Measurements from ENCODE around the gene SPIC.
"Not testable (repeated sequence)": the region's sequence is repeated elsewhere in the genome, so short reads cannot be mapped to it uniquely, and the experiment has no call there.

SPIC gene

GRCh38 chr12:101474711-101475386 lies at the start of gene SPIC:
Gene SPIC, plus strand, starts transcription at chr12:101475336. Its CDS starts 1,569 bp downstream, at chr12:101476905.
- no peak within 1 kb of the TSS for H3K27ac ChIP-seq
- DNase-seq (ENCODE audit: low read depth, low spot score) = no peak

GRCh38 chr12:101430456-101430855 lies 44.7 kb upstream of the SPIC start:
- DNase-seq (ENCODE audit: low read depth, low spot score) = no peak
- H3K27ac ChIP-seq = no peak overlapping the region

GRCh38 chr12:101436136-101436535 lies 39.0 kb upstream of the SPIC start:
- no peak for DNase-seq (ENCODE audit: low read depth, low spot score)
- H3K27ac ChIP-seq = no peak overlapping the region

- DNase-seq (ENCODE audit: low read depth, low spot score) = no peak
These were observed 35.9 kb upstream of the SPIC start for GRCh38 chr12:101439236-101439635.

GRCh38 chr12:101441461-101442224 lies 33.5 kb upstream of the SPIC start:
- no peak for DNase-seq (ENCODE audit: low read depth, low spot score)
- no peak overlapping the region for H3K27ac ChIP-seq

More at GRCh38 chr12:101439236-101439635, 35.9 kb upstream of the SPIC start:
- H3K27ac ChIP-seq = no peak overlapping the region

- H3K27ac ChIP-seq = no peak overlapping the region
- DNase-seq (ENCODE audit: low read depth, low spot score) = no peak
These were observed 19.5 kb upstream of the SPIC start for GRCh38 chr12:101455685-101456084.

- peak overlapping the region; percentile 32 for H3K27ac ChIP-seq
- peak; percentile 74 for DNase-seq (ENCODE audit: low read depth, low spot score)
These were observed 15.3 kb upstream of the SPIC start for GRCh38 chr12:101459642-101460346.

GRCh38 chr12:101468948-101469347 lies 6.2 kb upstream of the SPIC start:
- DNase-seq (ENCODE audit: low read depth, low spot score) = no peak

GRCh38 chr12:101470939-101471338 lies 4.2 kb upstream of the SPIC start:
- H3K27ac ChIP-seq = no peak overlapping the region
- no peak for DNase-seq (ENCODE audit: low read depth, low spot score)

More at GRCh38 chr12:101468948-101469347, 6.2 kb upstream of the SPIC start:
- H3K27ac ChIP-seq = no peak overlapping the region

GRCh38 chr12:101471878-101472277 lies 3.3 kb upstream of the SPIC start:
- H3K27ac ChIP-seq; DNase-seq (ENCODE audit: low read depth, low spot score): not testable (repeated sequence)

GRCh38 chr12:101474248-101474647 lies 888 bp upstream of the SPIC start:
- no peak overlapping the region for H3K27ac ChIP-seq
- no peak for DNase-seq (ENCODE audit: low read depth, low spot score)

- DNase-seq (ENCODE audit: low read depth, low spot score) = no peak
- H3K27ac ChIP-seq = no peak overlapping the region
These were observed 692 bp downstream of the SPIC start for GRCh38 chr12:101475751-101476305.

GRCh38 chr12:101480849-101481248 lies 5.7 kb downstream of the SPIC start:
- DNase-seq (ENCODE audit: low read depth, low spot score) = no peak
- H3K27ac ChIP-seq = no peak overlapping the region

- DNase-seq (ENCODE audit: low read depth, low spot score) = no peak
- H3K27ac ChIP-seq = no peak overlapping the region
These were observed 9.9 kb downstream of the SPIC start for GRCh38 chr12:101485021-101485420.

GRCh38 chr12:101488469-101488868 lies 13.3 kb downstream of the SPIC start:
- DNase-seq (ENCODE audit: low read depth, low spot score) = no peak
- no peak overlapping the region for H3K27ac ChIP-seq

- H3K27ac ChIP-seq = no peak overlapping the region
- DNase-seq (ENCODE audit: low read depth, low spot score) = no peak
These were observed 15.3 kb downstream of the SPIC start for GRCh38 chr12:101490286-101490920.

- H3K27ac ChIP-seq = no peak overlapping the region
- DNase-seq (ENCODE audit: low read depth, low spot score) = no peak
These were observed 16.2 kb downstream of the SPIC start for GRCh38 chr12:101491329-101491728.

GRCh38 chr12:101493556-101493955 lies 18.4 kb downstream of the SPIC start:
- H3K27ac ChIP-seq = no peak overlapping the region
- DNase-seq (ENCODE audit: low read depth, low spot score) = no peak

GRCh38 chr12:101498252-101498651 lies 23.1 kb downstream of the SPIC start:
- DNase-seq (ENCODE audit: low read depth, low spot score) = no peak
- H3K27ac ChIP-seq = no peak overlapping the region

- no peak for DNase-seq (ENCODE audit: low read depth, low spot score)
- no peak overlapping the region for H3K27ac ChIP-seq
These were observed 26.4 kb downstream of the SPIC start for GRCh38 chr12:101501410-101501995.

Data from epithelial cell of prostate (primary cell).